Endothelial cell of umbilical vein (primary cell): ENCODE results near the gene ERBB4.

Experiments
- EZH2 ChIP-seq: IDR thresholded peaks from 2 replicates; pipeline ENCODE4 v1.6.1; 2012; ENCODE audit warnings: borderline replicate concordance, low read depth, mild to moderate bottlenecking, moderate library complexity, low read length, inconsistent platforms; ENCODE audit not compliant: severe bottlenecking
- FOS ChIP-seq: IDR thresholded peaks from 2 replicates; pipeline ENCODE4 v1.6.1; 2011; ENCODE audit warnings: mild to moderate bottlenecking, low read length, moderate library complexity, borderline replicate concordance; ENCODE audit not compliant: insufficient read depth
- GATA2 ChIP-seq: IDR thresholded peaks from 2 replicates; pipeline ENCODE4 v1.7.0; 2011; ENCODE audit warnings: low read depth, mild to moderate bottlenecking, moderate library complexity, mixed read lengths, low read length; ENCODE audit not compliant: insufficient read length, insufficient read depth
- JUN ChIP-seq: IDR thresholded peaks from 2 replicates; pipeline ENCODE4 v1.6.1; 2011; ENCODE audit warnings: borderline replicate concordance, low read depth; ENCODE audit not compliant: insufficient read length, insufficient read depth
- MYC ChIP-seq: IDR thresholded peaks from one replicate; pipeline ENCODE4 v1.6.1; 2011; ENCODE audit warnings: mild to moderate bottlenecking, low read depth, low read length
- POLR2A ChIP-seq: IDR thresholded peaks from 2 replicates; pipeline ENCODE4 v1.6.1; 2012; ENCODE audit warnings: low read depth, mild to moderate bottlenecking, control low read depth, low read length
- POLR2AphosphoS5 ChIP-seq: IDR thresholded peaks from 2 replicates; pipeline ENCODE4 v1.6.1; 2012; ENCODE audit warnings: low read depth, mild to moderate bottlenecking, control low read depth, low read length, moderate library complexity; ENCODE audit not compliant: insufficient read depth
- TF ChIP-seq, protein P1 (sequence below), 2 donors: IDR thresholded peaks; 1 replicate in 1 of 2; 2 replicates in 1 of 2; pipeline ENCODE4 v1.5.1; 2011; ENCODE audit warnings: low read length in 2 of 2, mild to moderate bottlenecking in 2 of 2, moderate library complexity in 2 of 2, control low read depth in 1 of 2, inconsistent platforms in 1 of 2, low read depth in 1 of 2; ENCODE audit not compliant: insufficient read depth in 1 of 2; ENCODE audit errors: extremely low read depth in 1 of 2
- TF ChIP-seq, protein P2 (sequence below): IDR thresholded peaks from 2 replicates; pipeline ENCODE4 v1.6.1; 2011; ENCODE audit not compliant: insufficient read depth, insufficient read length

GRCh38 chr2:212354382-212354781 lies 184.2 kb downstream of the ERBB4 start:
- TF ChIP-seq POLR2AphosphoS5 (no peak), POLR2A (no peak), EZH2 (no peak), GATA2 (no peak), JUN (no peak), FOS (no peak), MYC (no peak)
- TF ChIP-seq, protein P1, sequence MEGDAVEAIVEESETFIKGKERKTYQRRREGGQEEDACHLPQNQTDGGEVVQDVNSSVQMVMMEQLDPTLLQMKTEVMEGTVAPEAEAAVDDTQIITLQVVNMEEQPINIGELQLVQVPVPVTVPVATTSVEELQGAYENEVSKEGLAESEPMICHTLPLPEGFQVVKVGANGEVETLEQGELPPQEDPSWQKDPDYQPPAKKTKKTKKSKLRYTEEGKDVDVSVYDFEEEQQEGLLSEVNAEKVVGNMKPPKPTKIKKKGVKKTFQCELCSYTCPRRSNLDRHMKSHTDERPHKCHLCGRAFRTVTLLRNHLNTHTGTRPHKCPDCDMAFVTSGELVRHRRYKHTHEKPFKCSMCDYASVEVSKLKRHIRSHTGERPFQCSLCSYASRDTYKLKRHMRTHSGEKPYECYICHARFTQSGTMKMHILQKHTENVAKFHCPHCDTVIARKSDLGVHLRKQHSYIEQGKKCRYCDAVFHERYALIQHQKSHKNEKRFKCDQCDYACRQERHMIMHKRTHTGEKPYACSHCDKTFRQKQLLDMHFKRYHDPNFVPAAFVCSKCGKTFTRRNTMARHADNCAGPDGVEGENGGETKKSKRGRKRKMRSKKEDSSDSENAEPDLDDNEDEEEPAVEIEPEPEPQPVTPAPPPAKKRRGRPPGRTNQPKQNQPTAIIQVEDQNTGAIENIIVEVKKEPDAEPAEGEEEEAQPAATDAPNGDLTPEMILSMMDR (IDR thresholded peaks at IDR 0.05; ENCODE audit: extremely low read depth in 1 of 2, insufficient read depth in 1 of 2, low read depth in 1 of 2, low read length in 2 of 2) = no peak
- TF ChIP-seq, protein P2, sequence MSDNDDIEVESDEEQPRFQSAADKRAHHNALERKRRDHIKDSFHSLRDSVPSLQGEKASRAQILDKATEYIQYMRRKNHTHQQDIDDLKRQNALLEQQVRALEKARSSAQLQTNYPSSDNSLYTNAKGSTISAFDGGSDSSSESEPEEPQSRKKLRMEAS = no peak
